H1 (cell line): ENCODE results near the gene C1QA. TPM values are rescaled to one million over a fixed set of nuclear protein-coding genes. Genes with fewer than 3 reads are reported as not detected.

Experiments used
- microRNA-seq, 2 experiments: library from miRNA; unstranded; fragments of <30 nt; microRNA quantifications; one replicate each; pipeline versions ENCODE4 to v1.2.0, GENCODE V29; 2016 to 2020; ENCODE audit warnings: borderline microRNAs expressed in 2 of 2, borderline number of aligned reads in 2 of 2, borderline replicate concordance in 1 of 2
- polyA plus RNA-seq, 7 experiments: library from polyadenylated mRNA; depleted of rRNA in 3 of 7; stranded (reverse) in 5 of 7; unstranded in 2 of 7; fragments of >200 nt in 5 of 7; fragments of 200-250 nt in 2 of 7; gene quantifications; 1 replicate in 5 of 7; 2 replicates in 1 of 7; 4 replicates in 1 of 7; pipeline versions ENCODE4 v1.2.1 to v1.2.3, GENCODE V29; 2011 to 2013; ENCODE audit warnings: missing spikeins in 2 of 7, mixed read lengths in 2 of 7
- small RNA-seq: library from polyadenylated mRNA; stranded (forward); fragments of <200 nt; extraction: miRNeasy Mini kit (QIAGEN cat#:217004); gene quantifications from one replicate; pipeline ENCODE3, GENCODE V24; 2013; ENCODE audit not compliant: insufficient read depth
- total RNA-seq: library from RNA; stranded (reverse); fragmentation: NEBNext Ultra II Directional; extraction: Animal tissue kit (Norgen Biotek cat#: 25700); gene quantifications from 2 replicates; pipeline ENCODE4 v1.2.1, GENCODE V29; 2021

C1QA gene
- total and polyA plus RNA-seq, 2 of the 8 experiments (the other 6 are each of a cell fraction or from before 2014, with no cell fraction given) = not detected

Small RNAs within 50 kb of the gene (microRNA-seq; reads per million reads assigned to microRNA genes)
- 0 reads per million in 2 experiments for gene MIR6127

Small RNAs within 50 kb of the gene (small RNA-seq; reads per million reads assigned to genes)
- gene MIR6127 = not detected

Other genes starting within 250 kb of the C1QA start
- gene ZBTB40, start 184.8 kb upstream of the C1QA start, total RNA-seq = 16.6 and 19.3 TPM in 2 replicates
- gene ZBTB40, start 184.8 kb upstream of the C1QA start, polyA plus RNA-seq (2011; rRNA removed) = 3.1 and 5.1 TPM in 2 replicates
- gene EPHA8, start 73.1 kb upstream of the C1QA start, total RNA-seq = 4.0 and 4.3 TPM in 2 replicates
- 8.4 and 9.5 TPM in 2 replicates for gene EPHA8, start 73.1 kb upstream of the C1QA start, polyA plus RNA-seq (2011; rRNA removed)
- not detected in 2 replicates for gene C1QC, start 7.0 kb downstream of the C1QA start, total RNA-seq
- not detected in 2 replicates for gene C1QC, start 7.0 kb downstream of the C1QA start, polyA plus RNA-seq (2011; rRNA removed)
- gene C1QB, start 16.6 kb downstream of the C1QA start, total RNA-seq = not detected in 2 replicates
- gene C1QB, start 16.6 kb downstream of the C1QA start, polyA plus RNA-seq (2011; rRNA removed) = not detected in 2 replicates
- gene EPHB2, start 74.2 kb downstream of the C1QA start, total RNA-seq = 15.7 and 17.2 TPM in 2 replicates
- 15.8 and 23.8 TPM in 2 replicates for gene EPHB2, start 74.2 kb downstream of the C1QA start, polyA plus RNA-seq (2011; rRNA removed)